Ramos (cell line): ENCODE measurements around the gene HLA-DQA2.

Experiments used
- in situ Hi-C: fragments of 300-500 bp; cut with MboI; formaldehyde crosslinking; loops from one replicate; pipeline ENCODE4 v1.14.3; 2022; ENCODE audit warnings: low sequenced_read_pairs; ENCODE audit not compliant: unreplicated experiment

The HLA-DQA2 gene

DNA sequence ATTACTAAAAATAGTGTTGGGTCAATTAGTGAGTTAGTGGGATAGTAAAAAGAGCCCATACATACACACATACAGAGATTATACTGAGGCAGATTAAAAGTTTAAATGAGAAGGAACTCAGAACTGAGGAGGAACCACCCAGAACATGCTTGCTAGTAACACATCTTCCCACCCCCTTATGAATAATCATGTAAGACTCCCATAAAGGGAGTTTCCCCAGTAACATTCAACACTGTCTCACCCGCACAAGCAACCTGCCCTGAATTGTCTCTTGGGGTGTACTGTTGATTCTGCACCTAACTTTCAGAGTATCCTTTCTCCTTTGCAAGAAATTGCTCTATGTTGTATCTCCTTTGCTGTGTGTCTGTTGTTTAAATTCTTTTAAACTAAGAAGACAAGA lies 33.2 kb downstream of the HLA-DQA2 start:
- in situ Hi-C loops: no loop called here

DNA sequence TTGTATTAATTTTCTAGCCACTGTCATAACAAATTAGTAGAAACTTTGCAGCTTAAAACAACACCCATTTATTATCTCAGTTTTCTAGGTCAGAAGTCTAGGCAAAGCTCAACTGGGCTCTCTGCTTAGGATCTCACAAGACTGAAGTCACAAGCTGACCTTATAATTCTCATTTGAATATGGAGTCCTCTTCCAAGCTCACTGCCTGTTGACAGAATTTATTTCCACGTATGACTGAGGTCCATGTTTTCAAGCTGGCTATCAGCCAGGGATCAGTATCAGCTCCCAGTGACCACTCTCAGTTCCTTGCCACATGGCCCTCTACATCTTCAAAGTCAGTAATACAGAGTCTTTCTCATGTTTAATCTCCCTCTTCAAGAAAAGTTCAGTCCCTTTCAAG lies 33.9 kb downstream of the HLA-DQA2 start:
- in situ Hi-C loops: loop anchor here (25.0 kb wide), 1 partner anchor 538 kb away; no protein-coding TSS in a partner anchor

DNA sequence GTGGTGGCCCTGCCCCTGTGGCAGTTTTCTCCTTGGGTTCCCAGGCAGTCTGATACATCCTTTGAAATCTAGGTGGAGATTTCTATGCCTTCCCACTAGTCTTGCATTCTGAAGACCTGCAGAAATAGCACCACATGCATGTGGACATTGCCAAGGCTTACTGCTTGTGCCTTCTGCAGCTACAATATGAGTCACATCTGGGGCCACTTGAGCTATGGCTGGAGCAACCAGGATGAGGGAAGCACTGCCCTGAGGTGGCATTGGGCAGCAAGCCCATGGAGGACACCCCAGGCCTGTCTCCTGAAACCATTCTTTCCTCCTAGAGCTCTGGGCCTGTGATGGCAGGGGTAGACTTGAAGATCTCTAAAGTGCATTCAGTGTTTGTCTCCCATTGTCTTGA lies 37.8 kb downstream of the HLA-DQA2 start:
- in situ Hi-C loops: loop anchor here (25.0 kb wide), 1 partner anchor 542 kb away; no protein-coding TSS in a partner anchor

DNA sequence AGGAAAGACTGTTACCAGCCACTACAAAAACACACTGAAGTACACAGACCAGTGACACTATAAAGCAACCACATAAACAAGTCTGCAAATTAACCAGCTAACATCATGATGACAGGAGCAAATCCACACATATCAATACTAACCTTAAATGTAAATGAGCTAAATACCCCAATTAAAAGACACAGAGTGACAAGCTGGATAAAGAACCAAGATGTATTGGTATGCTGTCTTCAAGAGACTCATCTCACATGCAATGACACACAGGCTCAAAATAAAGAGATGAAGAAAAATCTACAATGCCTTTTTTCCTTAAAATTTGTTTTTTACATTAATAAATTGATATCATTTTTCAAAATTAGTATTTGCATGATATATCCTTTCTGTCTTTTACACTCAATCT lies 41.7 kb downstream of the HLA-DQA2 start:
- in situ Hi-C loops: loop anchor here (25.0 kb wide), 1 partner anchor 546 kb away; no protein-coding TSS in a partner anchor

DNA sequence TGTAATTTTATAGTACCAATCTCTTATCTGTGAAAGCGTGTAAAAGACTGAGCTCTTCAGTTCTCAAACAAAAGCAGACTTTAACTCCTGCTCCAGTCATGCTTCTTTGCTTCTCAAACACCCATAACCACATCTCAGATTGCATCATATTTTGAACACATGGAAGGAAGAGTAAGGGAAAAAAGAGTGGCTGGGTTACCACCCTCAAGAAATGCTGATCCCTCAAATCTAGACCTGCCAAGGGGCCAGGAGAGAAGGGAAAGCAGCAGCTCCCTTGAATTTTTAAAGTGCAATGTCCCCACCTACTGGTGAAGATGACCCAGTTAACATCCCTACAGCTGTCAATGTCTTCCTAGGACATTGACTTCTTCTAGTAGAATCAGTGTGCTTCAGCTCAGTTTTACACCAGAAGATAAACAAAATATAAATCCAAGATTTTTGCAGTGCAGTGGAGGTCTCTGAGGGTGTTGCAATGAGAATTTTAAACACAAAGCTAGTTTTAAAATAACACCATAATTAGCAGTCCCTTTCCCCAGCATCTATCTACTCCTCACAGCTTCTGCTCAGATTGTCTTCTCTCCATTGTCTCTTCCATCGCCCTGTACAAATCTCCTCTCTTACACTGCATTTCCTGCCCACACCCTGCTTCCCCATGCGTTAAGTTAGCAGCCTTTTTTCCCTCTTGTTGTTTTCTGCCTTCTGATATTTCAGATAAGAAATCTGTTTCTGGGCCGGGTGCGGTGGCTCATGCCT lies 44.8 kb downstream of the HLA-DQA2 start:
- in situ Hi-C loops: loop anchor here (25.0 kb wide), 1 partner anchor 549 kb away; no protein-coding TSS in a partner anchor

DNA sequence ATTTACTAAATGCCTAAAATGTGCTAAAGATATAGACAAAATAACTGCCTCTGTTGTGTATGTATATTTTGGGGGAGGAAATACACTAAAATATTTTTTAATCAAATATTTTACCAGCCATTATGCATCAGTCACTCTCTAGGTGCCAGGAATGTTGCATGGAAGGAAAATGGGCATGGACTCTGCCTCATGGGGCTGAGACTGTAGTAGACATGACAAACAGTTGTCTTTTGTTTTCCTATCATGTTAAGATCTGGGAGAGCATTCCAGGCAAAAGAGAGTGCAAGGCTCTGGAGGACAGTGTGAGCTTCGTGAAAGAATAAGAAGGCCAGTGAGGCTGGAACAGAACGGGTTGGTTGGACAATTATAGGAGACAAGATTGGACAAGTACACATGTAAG lies 49.1 kb downstream of the HLA-DQA2 start:
- in situ Hi-C loops: loop anchor here (5.0 to 25.0 kb wide), 3 partner anchors 73 to 553 kb away; no protein-coding TSS in a partner anchor

DNA sequence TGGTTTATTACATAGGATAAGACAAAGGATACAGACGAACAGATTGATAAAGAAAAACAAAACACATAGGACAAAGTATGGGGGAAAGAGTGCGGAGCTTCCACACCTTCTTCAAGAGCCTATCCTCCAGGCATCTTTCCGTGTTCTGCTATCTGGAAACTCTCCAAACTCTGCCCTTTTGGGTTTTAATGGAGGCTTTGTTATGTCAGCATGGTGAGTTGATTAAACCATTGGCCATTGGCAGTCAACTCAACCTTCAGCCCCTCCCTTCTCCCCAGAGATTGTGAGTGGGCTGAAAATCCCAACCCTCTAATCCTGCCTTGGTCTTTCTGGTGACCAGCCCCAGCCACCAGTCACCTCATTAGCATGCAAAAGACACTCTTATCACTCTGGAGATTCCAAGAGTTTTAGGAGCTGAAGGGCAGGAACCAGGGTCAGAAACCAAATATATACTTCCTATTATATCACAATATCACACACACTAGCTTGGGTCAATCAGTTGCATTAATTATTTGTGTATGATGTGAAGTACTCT lies 51.8 kb downstream of the HLA-DQA2 start:
- in situ Hi-C loops: loop anchor here (5.0 to 25.0 kb wide), 3 partner anchors 76 to 556 kb away; no protein-coding TSS in a partner anchor

DNA sequence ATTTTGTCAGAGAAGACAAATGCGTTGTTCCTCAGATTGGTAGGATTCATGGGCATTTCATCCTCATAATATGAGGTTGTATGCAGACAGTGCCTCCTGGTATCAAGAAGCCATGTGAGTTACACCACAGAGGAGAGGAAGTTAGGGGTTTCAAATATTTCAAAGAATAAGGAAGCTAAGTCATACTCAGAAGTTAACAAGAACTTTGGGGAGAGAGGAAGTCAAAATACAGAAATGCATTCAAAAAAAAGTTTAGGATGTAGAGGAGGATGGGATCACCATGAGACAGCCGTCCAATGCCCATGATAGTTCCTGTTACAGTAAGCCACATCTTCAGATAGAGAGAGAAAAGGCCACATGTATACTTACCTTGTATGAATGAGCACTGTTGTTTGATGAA lies 53.3 kb downstream of the HLA-DQA2 start:
- in situ Hi-C loops: loop anchor here (5.0 to 25.0 kb wide), 3 partner anchors 77 to 557 kb away; no protein-coding TSS in a partner anchor
